HepG2 (cell line): ENCODE measurements around the gene RP2. TPM values are rescaled to one million over a fixed set of nuclear protein-coding genes. Genes with fewer than 3 reads are reported as not detected.

ENCODE experiments used
- DNMT3B ChIP-seq: conservative IDR thresholded peaks from 2 replicates; pipeline ENCODE4 v1.6.1; 2016; ENCODE audit warnings: missing biosample characterization, control low read depth
- EED ChIP-seq: sonication (generic); formaldehyde crosslinking; IDR thresholded peaks from 2 replicates; pipeline ENCODE4 v1.5.0; 2020; ENCODE audit warnings: mild to moderate bottlenecking, missing genetic modification reagents
- FOXA3 ChIP-seq: IDR thresholded peaks from 2 replicates; pipeline ENCODE4 v1.6.1; 2016; ENCODE audit warnings: missing genetic modification reagents, missing compliant biosample characterization
- FOXP4 ChIP-seq: sonication (generic); formaldehyde crosslinking; IDR thresholded peaks from 2 replicates; pipeline ENCODE4 v1.4.0; 2020; ENCODE audit warnings: missing genetic modification reagents
- GMEB2 ChIP-seq: IDR thresholded peaks from 2 replicates; pipeline ENCODE4 v1.6.1; 2016; ENCODE audit warnings: missing biosample characterization, missing genetic modification reagents, low read depth
- GTF2F1 ChIP-seq: fragments of 150-350 bp; IDR thresholded peaks from 2 replicates; pipeline ENCODE4 v1.6.1; 2014; ENCODE audit warnings: low read length
- JUNB ChIP-seq: sonication (generic); formaldehyde crosslinking; IDR thresholded peaks from 2 replicates; pipeline ENCODE4 v1.8.0; 2022; ENCODE audit warnings: missing genetic modification reagents, mild to moderate bottlenecking, borderline replicate concordance
- MXI1 ChIP-seq: IDR thresholded peaks from 3 replicates; pipeline ENCODE4 v1.6.1; 2012; ENCODE audit warnings: low read depth, low read length, inconsistent platforms, borderline replicate concordance
- PCBP2 ChIP-seq: fragments of 200-400 bp; formaldehyde crosslinking; optimal IDR thresholded peaks from 2 replicates; pipeline ENCODE3; 2018; ENCODE audit warnings: low read length, low read depth; ENCODE audit not compliant: poor library complexity, severe bottlenecking
- RBM39 ChIP-seq: fragments of 200-400 bp; formaldehyde crosslinking; IDR thresholded peaks from one replicate; pipeline ENCODE4 v1.6.1; 2018; ENCODE audit warnings: antibody characterized with exemption, mild to moderate bottlenecking, low read depth, low read length; ENCODE audit not compliant: poor library complexity, severe bottlenecking
- SIN3B ChIP-seq: fragments of 150-350 bp; IDR thresholded peaks from 2 replicates; pipeline ENCODE4 v1.6.1; 2014; ENCODE audit warnings: low read length
- ZBTB25 ChIP-seq: IDR thresholded peaks from 2 replicates; pipeline ENCODE4 v1.6.1; 2018; ENCODE audit warnings: missing genetic modification reagents
- ZFAT ChIP-seq: sonication (generic); formaldehyde crosslinking; conservative IDR thresholded peaks from 2 replicates; pipeline ENCODE4 v1.8.1; 2023; ENCODE audit warnings: missing genetic modification reagents, inconsistent platforms
- ZFP1 ChIP-seq: IDR thresholded peaks from 2 replicates; pipeline ENCODE4 v1.6.1; 2016
- ZFP41 ChIP-seq: sonication (generic); formaldehyde crosslinking; IDR thresholded peaks from 2 replicates; pipeline ENCODE4 v1.4.0; 2020; ENCODE audit warnings: mild to moderate bottlenecking, missing genetic modification reagents, borderline replicate concordance
- ZNF160 ChIP-seq: sonication (generic); formaldehyde crosslinking; IDR thresholded peaks from 2 replicates; pipeline ENCODE4 v1.8.0; 2022; ENCODE audit warnings: mild to moderate bottlenecking, inconsistent platforms, missing genetic modification reagents
- ZNF333 ChIP-seq: sonication (generic); formaldehyde crosslinking; IDR thresholded peaks from 2 replicates; pipeline ENCODE4 v1.4.0; 2020; ENCODE audit warnings: mild to moderate bottlenecking, missing genetic modification reagents, borderline replicate concordance
- ZNF350 ChIP-seq: sonication (generic); formaldehyde crosslinking; IDR thresholded peaks from 2 replicates; pipeline ENCODE4 v1.4.0; 2020; ENCODE audit warnings: mild to moderate bottlenecking, low read depth, missing genetic modification reagents, borderline replicate concordance
- ZNF609 ChIP-seq: sonication (generic); formaldehyde crosslinking; IDR thresholded peaks from 2 replicates; pipeline ENCODE4 v1.4.0; 2020; ENCODE audit warnings: mild to moderate bottlenecking, missing genetic modification reagents, borderline replicate concordance
- ZNF670 ChIP-seq: sonication (generic); formaldehyde crosslinking; IDR thresholded peaks from 2 replicates; pipeline ENCODE4 v1.8.0; 2022; ENCODE audit warnings: mild to moderate bottlenecking, missing genetic modification reagents, borderline replicate concordance
- polyA plus RNA-seq, 8 experiments: library from polyadenylated mRNA; depleted of rRNA in 3 of 8; stranded (reverse) in 7 of 8; unstranded in 1 of 8; fragments of >200 nt; fragmentation: Illumina TruSeq in 4 of 8; extraction: Trizol in 4 of 8; gene quantifications; 2 replicates each; pipeline versions ENCODE4 v1.2.1 to v1.2.3, GENCODE V29; 2011 to 2016; ENCODE audit warnings: low read depth in 4 of 8, missing spikeins in 1 of 8, mixed read lengths in 1 of 8; ENCODE audit not compliant: insufficient read depth in 1 of 8
- total RNA-seq, 5 experiments: library from RNA; depleted of rRNA; stranded (reverse); fragments of >200 nt; fragmentation: Illumina TruSeq; extraction: Trizol; gene quantifications; 2 replicates each; pipeline ENCODE4 v1.2.3, GENCODE V29; 2016; ENCODE audit warnings: low read depth in 1 of 5

Gene RP2
- total and polyA plus RNA-seq, 2 of the 13 experiments (the other 11 are each of a cell fraction or from before 2014, with no cell fraction given): 5.0 to 9.9 TPM

GRCh38 chrX:46836701-46837557 lies at the start of gene RP2 (continued):
- TF ChIP-seq GTF2F1: no peak
- TF ChIP-seq EED (CRISPR knock-in tag): no peak
- no peak for TF ChIP-seq JUNB (CRISPR knock-in tag)
- no peak; the same call in 1 of the 2 replicates for TF ChIP-seq FOXA3 (CRISPR knock-in tag)
- TF ChIP-seq ZFP1: no peak
- TF ChIP-seq FOXP4 (CRISPR knock-in tag): 0 out of 2 replicates have a peak, but pooled peaks have one; percentile 31
- no peak for TF ChIP-seq GMEB2
- TF ChIP-seq SIN3B: no peak
- TF ChIP-seq ZFP41: no peak
- TF ChIP-seq RBM39: no peak
- TF ChIP-seq ZNF670 (CRISPR knock-in tag): no peak
- TF ChIP-seq PCBP2: no peak
- TF ChIP-seq ZBTB25 (CRISPR knock-in tag): no peak
- TF ChIP-seq ZNF609 (CRISPR knock-in tag): no peak
- no peak for TF ChIP-seq ZNF160 (CRISPR knock-in tag)
- no peak for TF ChIP-seq ZNF333 (CRISPR knock-in tag)
- TF ChIP-seq MXI1: peak; percentile 70; the same call in 1 of the 3 replicates
- no peak for TF ChIP-seq ZFAT (CRISPR knock-in tag)
- 0 out of 2 replicates have a peak, but pooled peaks have one; percentile 15 for TF ChIP-seq ZNF350
- no peak for TF ChIP-seq DNMT3B (CRISPR knock-in tag)
